HG03521 (cell line): Measurements from ENCODE around the gene SLC43A2.
"Not testable (repeated sequence)": the region's sequence is repeated elsewhere in the genome, so short reads cannot be mapped to it uniquely, and the experiment has no call there.

Experiments
- ATAC-seq: cut with Tn5 transposase; IDR thresholded peaks from one replicate; pipeline ENCODE4 v1.9.1; 2021; ENCODE audit warnings: mild to moderate bottlenecking, moderate library complexity; ENCODE audit not compliant: unreplicated experiment

Gene SLC43A2

GRCh38 chr17:1627982-1628855 lies at the start of gene SLC43A2:
SLC43A2 (minus strand) TSS chr17:1628834; CDS start chr17:1627874, 960 bp downstream.
- peak; percentile 46 for ATAC-seq

- ATAC-seq: no peak
Observed at GRCh38 chr17:1676401-1676800, 47.8 kb upstream of the SLC43A2 start.

GRCh38 chr17:1673041-1673785 lies 44.6 kb upstream of the SLC43A2 start:
- no peak for ATAC-seq

GRCh38 chr17:1663934-1664333 lies 35.3 kb upstream of the SLC43A2 start:
- not testable (repeated sequence) for ATAC-seq

- no peak for ATAC-seq
Observed at GRCh38 chr17:1661045-1661444, 32.4 kb upstream of the SLC43A2 start.

- no peak for ATAC-seq
Observed at GRCh38 chr17:1658100-1658499, 29.5 kb upstream of the SLC43A2 start.

GRCh38 chr17:1653735-1654134 lies 25.1 kb upstream of the SLC43A2 start:
- no peak for ATAC-seq

- not testable (repeated sequence) for ATAC-seq
Observed at GRCh38 chr17:1652794-1653193, 24.2 kb upstream of the SLC43A2 start.

GRCh38 chr17:1651559-1651844 lies 22.9 kb upstream of the SLC43A2 start:
- no peak for ATAC-seq

GRCh38 chr17:1650731-1651558 lies 22.3 kb upstream of the SLC43A2 start:
- no peak for ATAC-seq

GRCh38 chr17:1649844-1650501 lies 21.3 kb upstream of the SLC43A2 start, which contains the start of gene RILP:
RILP (minus strand) TSS chr17:1649866; CDS start chr17:1649804, 62 bp downstream.
- no peak for ATAC-seq

GRCh38 chr17:1648963-1649843 lies 20.6 kb upstream of the SLC43A2 start:
- ATAC-seq: peak; percentile 71

GRCh38 chr17:1648173-1648962 lies 19.7 kb upstream of the SLC43A2 start:
- ATAC-seq: peak; percentile 1

- no peak for ATAC-seq
Observed at GRCh38 chr17:1647802-1648171, 19.2 kb upstream of the SLC43A2 start.

GRCh38 chr17:1646199-1646875 lies 17.7 kb upstream of the SLC43A2 start:
- ATAC-seq: no peak

GRCh38 chr17:1645207-1646171 lies 16.9 kb upstream of the SLC43A2 start, which contains the start of gene SCARF1:
SCARF1 (minus strand) TSS chr17:1645732; CDS start chr17:1645697, 35 bp downstream.
- no peak for ATAC-seq
